Breast epithelium (tissue), 4 donors: Measurements from ENCODE around the gene UBE4A. TPM values are rescaled to one million over a fixed set of nuclear protein-coding genes. Genes with fewer than 3 reads are reported as not detected.

Experiments used
- DNase-seq, 2 donors: peaks; one replicate each; pipeline ENCODE4 v3.0.0-alpha.2; 2019; ENCODE audit warnings: low spot score in 2 of 2
- H3K27ac ChIP-seq, 2 donors: fragments of 200-600 bp; sonication (generic) in 1 of 2; one replicate each; pipeline ENCODE4 v1.5.1; 2016 to 2019; ENCODE audit warnings: mild to moderate bottlenecking in 1 of 2
- H3K27me3 ChIP-seq, 2 donors: fragments of 200-600 bp; sonication (generic) in 1 of 2; one replicate each; pipeline versions ENCODE4 v1.5.1 to v1.6.0; 2017 to 2019; ENCODE audit warnings: control low read depth in 1 of 2, mild to moderate bottlenecking in 1 of 2
- H3K36me3 ChIP-seq: fragments of 200-600 bp; one replicate; pipeline ENCODE4 v1.5.1; 2019
- H3K4me1 ChIP-seq, 2 donors: fragments of 200-600 bp; sonication (generic); one replicate each; pipeline ENCODE4 v1.5.1; 2016 to 2019; ENCODE audit warnings: control low read depth in 1 of 2
- H3K4me3 ChIP-seq, 3 donors: fragments of 200-600 bp; sonication (generic); 1 replicate in 2 of 3; 2 replicates in 1 of 3; pipeline ENCODE4 v1.5.1; 2016 to 2019; ENCODE audit warnings: mild to moderate bottlenecking in 3 of 3, moderate library complexity in 2 of 3
- H3K9me3 ChIP-seq, 2 donors: fragments of 200-600 bp; sonication (generic) in 1 of 2; one replicate each; pipeline ENCODE4 v1.5.1; 2016 to 2019; ENCODE audit warnings: control low read depth in 1 of 2
- CTCF ChIP-seq, 3 donors: fragments of 450-650 bp; IDR thresholded peaks; one replicate each; pipeline ENCODE4 v1.5.1; 2016 to 2017; ENCODE audit warnings: antibody characterized with exemption in 3 of 3, mild to moderate bottlenecking in 3 of 3, moderate library complexity in 3 of 3
- POLR2A ChIP-seq: fragments of 450-650 bp; IDR thresholded peaks from one replicate; pipeline ENCODE4 v1.6.1; 2016; ENCODE audit warnings: antibody characterized with exemption, mild to moderate bottlenecking, moderate library complexity
- POLR2AphosphoS5 ChIP-seq, 3 donors: sonication (generic); formaldehyde crosslinking; IDR thresholded peaks; one replicate each; pipeline ENCODE4 v1.6.1; 2017; ENCODE audit warnings: antibody characterized with exemption in 3 of 3
- intact Hi-C: fragments of 100-400 bp; cut with DNase I; formaldehyde crosslinking; loops from one replicate; pipeline ENCODE4 v1.15.1; 2023; ENCODE audit warnings: low total_unique reads
- total RNA-seq, 3 donors: library from RNA; depleted of rRNA; stranded (reverse); fragments of >200 nt; gene quantifications; one replicate each; pipeline ENCODE4 v1.1.0, GENCODE V29; 2016

Gene UBE4A
- total RNA-seq, 3 donors from 2014 or later: 39.0 to 51.5 (median 51.5) TPM

GRCh38 chr11:118373263-118373662, 13.9 kb downstream of the UBE4A start:
- Histone ChIP-seq H3K27ac (no peak overlapping the region), H3K4me3 (no peak overlapping the region), H3K27me3 (no peaks in the 10 kb centered on the region), H3K9me3 (no peaks in the 10 kb centered on the region), H3K36me3 (peaks cover 4% of the 10 kb centered on the region), H3K4me1 (no peaks in the 10 kb centered on the region)
- no peak for DNase-seq
- intact Hi-C loops: no loop called here
- TF ChIP-seq CTCF (IDR thresholded peaks at IDR 0.05) (no peak), POLR2AphosphoS5 (IDR thresholded peaks at IDR 0.05) (no peak), POLR2A (no peak)

GRCh38 chr11:118373871-118374270, 14.5 kb downstream of the UBE4A start:
- peaks cover 4% of the 10 kb centered on the region for H3K36me3 ChIP-seq

GRCh38 chr11:118374729-118375128, 15.3 kb downstream of the UBE4A start:
- no peak for DNase-seq
- Histone ChIP-seq H3K9me3 (no peaks in the 10 kb centered on the region), H3K27ac (peak overlapping the region in 1 of 2 donors; percentile 56), H3K36me3 (peaks cover 4% of the 10 kb centered on the region), H3K4me3 (no peak overlapping the region), H3K4me1 (no peaks in the 10 kb centered on the region), H3K27me3 (no peaks in the 10 kb centered on the region)
- TF ChIP-seq POLR2AphosphoS5 (IDR thresholded peaks at IDR 0.05) (no peak), CTCF (IDR thresholded peaks at IDR 0.05) (no peak), POLR2A (no peak)
- intact Hi-C loops: no loop called here

More at GRCh38 chr11:118373871-118374270, 14.5 kb downstream of the UBE4A start:
- H3K27ac ChIP-seq: peak overlapping the region in 1 of 2 donors; percentile 56
- H3K9me3 ChIP-seq: no peaks in the 10 kb centered on the region
- no peaks in the 10 kb centered on the region for H3K4me1 ChIP-seq
- no peaks in the 10 kb centered on the region for H3K27me3 ChIP-seq
- no peak for DNase-seq
- intact Hi-C loops: no loop called here
- TF ChIP-seq CTCF (IDR thresholded peaks at IDR 0.05) (no peak), POLR2A (no peak), POLR2AphosphoS5 (IDR thresholded peaks at IDR 0.05) (no peak)
- no peak overlapping the region for H3K4me3 ChIP-seq

GRCh38 chr11:118375978-118376377, 16.6 kb downstream of the UBE4A start:
- intact Hi-C loops: no loop called here

GRCh38 chr11:118379497-118379896, 20.1 kb downstream of the UBE4A start:
- TF ChIP-seq CTCF (IDR thresholded peaks at IDR 0.05) (no peak), POLR2A (no peak), POLR2AphosphoS5 (IDR thresholded peaks at IDR 0.05) (no peak)
- Histone ChIP-seq H3K4me1 (no peaks in the 10 kb centered on the region), H3K9me3 (no peaks in the 10 kb centered on the region), H3K4me3 (no peak overlapping the region), H3K27me3 (no peaks in the 10 kb centered on the region), H3K27ac (no peak overlapping the region), H3K36me3 (peaks cover 14% of the 10 kb centered on the region)
- no peak for DNase-seq
- intact Hi-C loops: no loop called here

More at GRCh38 chr11:118375978-118376377, 16.6 kb downstream of the UBE4A start:
- no peak overlapping the region for H3K27ac ChIP-seq
- no peaks in the 10 kb centered on the region for H3K9me3 ChIP-seq
- peaks cover 4% of the 10 kb centered on the region for H3K36me3 ChIP-seq
- no peak for TF ChIP-seq POLR2AphosphoS5 (IDR thresholded peaks at IDR 0.05)
- no peak for TF ChIP-seq POLR2A
- no peak for TF ChIP-seq CTCF (IDR thresholded peaks at IDR 0.05)
- no peak for DNase-seq
- H3K27me3 ChIP-seq: no peaks in the 10 kb centered on the region
- no peaks in the 10 kb centered on the region for H3K4me1 ChIP-seq
- H3K4me3 ChIP-seq: no peak overlapping the region
